Measurements from ENCODE around the gene GLIPR2. TPM values are rescaled to one million over a fixed set of nuclear protein-coding genes. Genes with fewer than 3 reads are reported as not detected.

The GLIPR2 gene
- polyA plus RNA-seq, 1 donor (not counting 4 experiments of a cell fraction or from before 2014, with no cell fraction given), result 3.7 TPM

DNA sequence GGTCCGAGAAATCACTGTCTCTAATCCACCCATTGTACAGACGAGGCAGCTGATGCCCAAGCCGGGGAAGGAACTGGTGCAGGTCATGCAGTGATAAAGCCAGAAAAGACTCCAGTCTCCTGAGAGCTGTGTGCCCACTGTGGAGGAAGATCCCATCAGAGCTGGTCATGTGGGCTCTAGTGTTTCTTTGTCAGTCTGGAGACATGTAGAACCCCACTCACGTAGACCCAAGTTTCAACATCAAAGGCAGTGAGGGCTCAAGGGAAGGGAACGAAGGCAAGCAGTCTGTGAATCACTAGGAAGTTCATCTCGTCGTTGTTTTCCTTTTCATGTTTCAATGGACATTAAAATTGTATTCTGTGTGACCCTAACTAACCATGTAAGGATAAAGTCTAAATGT is 14.6 kb upstream of the GLIPR2 start:
- TF ChIP-seq EZH2 (IDR thresholded peaks at IDR 0.05; ENCODE audit: low read length), result no peak
- TF ChIP-seq CTCF (optimal IDR thresholded peaks at IDR 0.05 in 1 of 3, IDR thresholded peaks at IDR 0.05 in 1 of 3, conservative IDR thresholded peaks at IDR 0.05 in 1 of 3; ENCODE audit: extremely low read depth in 1 of 3, insufficient read depth in 2 of 3, low read length in 3 of 3), result no peak
- no peaks in the 10 kb centered on the region for H3K4me1 ChIP-seq (ENCODE audit: control insufficient read depth, extremely low read depth, insufficient read depth, low read length)
- no peak overlapping the region for H3K4me2 ChIP-seq (ENCODE audit: control insufficient read depth, extremely low read depth, insufficient read depth, low read depth, low read length)
- FAIRE-seq (no peak), DNase-seq (ENCODE audit: low read depth, low spot score) (no peak)
- no peak overlapping the region for H3K27ac ChIP-seq (ENCODE audit: control insufficient read depth, insufficient read depth, low read length)
- no peak overlapping the region for H3K9ac ChIP-seq (ENCODE audit: control insufficient read depth, extremely low read depth, insufficient read depth, low read length)
- dilution Hi-C loops (cut with MboI; ENCODE audit: extremely low pct_ligation_motif_present, low sequenced_read_pairs), result no loop called here
- H2AFZ ChIP-seq (ENCODE audit: control insufficient read depth, low read length), result no peak overlapping the region
- no peaks in the 10 kb centered on the region for H3K9me1 ChIP-seq (ENCODE audit: control insufficient read depth, extremely low read depth, insufficient read depth, low read length)
- H3K9me3 ChIP-seq (ENCODE audit: control insufficient read depth, low read depth, low read length), result no peaks in the 10 kb centered on the region
- H3K79me2 ChIP-seq (ENCODE audit: control insufficient read depth, insufficient read depth, low read length), result no peaks in the 10 kb centered on the region
- no peaks in the 10 kb centered on the region for H3K27me3 ChIP-seq (ENCODE audit: control insufficient read depth, extremely low read depth, insufficient read depth, low read length)
- peaks cover 0 to 4% of the 10 kb centered on the region in 2 experiments for H3K36me3 ChIP-seq (ENCODE audit: control insufficient read depth in 2 of 2, extremely low read depth in 1 of 2, insufficient read depth in 2 of 2, low read length in 2 of 2)
- H4K20me1 ChIP-seq (ENCODE audit: control insufficient read depth, extremely low read depth, insufficient read depth, low read length), result no peaks in the 10 kb centered on the region
- no peak overlapping the region for H3K4me3 ChIP-seq (ENCODE audit: control insufficient read depth in 2 of 3, extremely low read depth in 1 of 3, insufficient read depth in 2 of 3, low read depth in 1 of 3, low read length in 3 of 3)

- Histone ChIP-seq H3K27ac (ENCODE audit: control insufficient read depth, insufficient read depth, low read length) (no peak overlapping the region), H3K4me3 (ENCODE audit: control insufficient read depth in 2 of 3, extremely low read depth in 1 of 3, insufficient read depth in 2 of 3, low read depth in 1 of 3, low read length in 3 of 3) (no peak overlapping the region), H3K9me1 (ENCODE audit: control insufficient read depth, extremely low read depth, insufficient read depth, low read length) (no peaks in the 10 kb centered on the region), H3K9me3 (ENCODE audit: control insufficient read depth, low read depth, low read length) (no peaks in the 10 kb centered on the region), H4K20me1 (ENCODE audit: control insufficient read depth, extremely low read depth, insufficient read depth, low read length) (no peaks in the 10 kb centered on the region), H3K79me2 (ENCODE audit: control insufficient read depth, insufficient read depth, low read length) (no peaks in the 10 kb centered on the region), H3K4me2 (ENCODE audit: control insufficient read depth, extremely low read depth, insufficient read depth, low read depth, low read length) (no peak overlapping the region), H3K36me3 (ENCODE audit: control insufficient read depth in 2 of 2, extremely low read depth in 1 of 2, insufficient read depth in 2 of 2, low read length in 2 of 2) (peaks cover 0 to 4% of the 10 kb centered on the region in 2 experiments), H3K27me3 (ENCODE audit: control insufficient read depth, extremely low read depth, insufficient read depth, low read length) (no peaks in the 10 kb centered on the region), H3K9ac (ENCODE audit: control insufficient read depth, extremely low read depth, insufficient read depth, low read length) (no peak overlapping the region), H3K4me1 (ENCODE audit: control insufficient read depth, extremely low read depth, insufficient read depth, low read length) (no peaks in the 10 kb centered on the region), H2AFZ (ENCODE audit: control insufficient read depth, low read length) (no peak overlapping the region)
- no peak for TF ChIP-seq CTCF (optimal IDR thresholded peaks at IDR 0.05 in 1 of 3, IDR thresholded peaks at IDR 0.05 in 1 of 3, conservative IDR thresholded peaks at IDR 0.05 in 1 of 3; ENCODE audit: extremely low read depth in 1 of 3, insufficient read depth in 2 of 3, low read length in 3 of 3)
- no peak for TF ChIP-seq EZH2 (IDR thresholded peaks at IDR 0.05; ENCODE audit: low read length)
- DNase-seq (ENCODE audit: low read depth, low spot score), result no peak
- dilution Hi-C loops (cut with MboI; ENCODE audit: extremely low pct_ligation_motif_present, low sequenced_read_pairs), result no loop called here
- no peak for FAIRE-seq
Observed at GRCh38 chr9:36123515-36123914, 13.0 kb upstream of the GLIPR2 start.

Measured in keratinocyte (primary cell).